H1 (cell line): ENCODE measurements around the gene CTNND2.

Experiments
- GABPA ChIP-seq: IDR thresholded peaks from 2 replicates; pipeline ENCODE4 v1.6.1; 2011; ENCODE audit warnings: mild to moderate bottlenecking, low read length, moderate library complexity, borderline replicate concordance; ENCODE audit not compliant: insufficient read depth
- RFX5 ChIP-seq: IDR thresholded peaks from 2 replicates; pipeline ENCODE4 v1.6.1; 2011; ENCODE audit warnings: low read depth, low read length, improper control_type of control experiment, borderline replicate concordance
- TEAD4 ChIP-seq: IDR thresholded peaks from 2 replicates; pipeline ENCODE4 v1.6.1; 2012; ENCODE audit warnings: low read depth, low read length, inconsistent platforms, mixed read lengths
- TF ChIP-seq, protein P1 (sequence below), 3 experiments: IDR thresholded peaks; 1 replicate in 2 of 3; 2 replicates in 1 of 3; pipeline versions ENCODE4 v1.5.1 to v1.6.1; 2011; ENCODE audit warnings: low read length in 3 of 3, mild to moderate bottlenecking in 3 of 3, inconsistent platforms in 2 of 3, low read depth in 1 of 3, moderate library complexity in 1 of 3; ENCODE audit not compliant: insufficient read depth in 1 of 3; ENCODE audit errors: control extremely low read depth in 1 of 3

DNA sequence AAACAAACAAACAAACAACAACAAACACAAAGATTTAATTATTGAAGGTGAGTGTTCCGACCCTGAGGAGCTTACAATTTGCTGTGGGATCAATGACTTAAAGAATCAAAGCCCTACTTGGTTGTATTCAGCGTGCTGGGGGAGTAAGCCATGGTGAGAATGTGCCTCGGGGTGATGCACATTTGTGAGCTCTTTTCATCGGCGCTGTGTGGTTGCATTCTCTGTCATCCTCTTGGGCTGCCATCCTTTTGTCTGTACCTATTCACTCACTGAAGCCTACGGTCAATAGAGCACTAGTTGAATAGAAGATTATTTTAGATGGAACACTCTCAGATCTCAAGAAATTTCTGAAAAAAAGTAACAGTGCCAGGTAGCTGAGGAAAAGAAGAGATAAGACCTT lies 203.9 kb downstream of the CTNND2 start:
- no peak for TF ChIP-seq GABPA
- TF ChIP-seq, protein P1, sequence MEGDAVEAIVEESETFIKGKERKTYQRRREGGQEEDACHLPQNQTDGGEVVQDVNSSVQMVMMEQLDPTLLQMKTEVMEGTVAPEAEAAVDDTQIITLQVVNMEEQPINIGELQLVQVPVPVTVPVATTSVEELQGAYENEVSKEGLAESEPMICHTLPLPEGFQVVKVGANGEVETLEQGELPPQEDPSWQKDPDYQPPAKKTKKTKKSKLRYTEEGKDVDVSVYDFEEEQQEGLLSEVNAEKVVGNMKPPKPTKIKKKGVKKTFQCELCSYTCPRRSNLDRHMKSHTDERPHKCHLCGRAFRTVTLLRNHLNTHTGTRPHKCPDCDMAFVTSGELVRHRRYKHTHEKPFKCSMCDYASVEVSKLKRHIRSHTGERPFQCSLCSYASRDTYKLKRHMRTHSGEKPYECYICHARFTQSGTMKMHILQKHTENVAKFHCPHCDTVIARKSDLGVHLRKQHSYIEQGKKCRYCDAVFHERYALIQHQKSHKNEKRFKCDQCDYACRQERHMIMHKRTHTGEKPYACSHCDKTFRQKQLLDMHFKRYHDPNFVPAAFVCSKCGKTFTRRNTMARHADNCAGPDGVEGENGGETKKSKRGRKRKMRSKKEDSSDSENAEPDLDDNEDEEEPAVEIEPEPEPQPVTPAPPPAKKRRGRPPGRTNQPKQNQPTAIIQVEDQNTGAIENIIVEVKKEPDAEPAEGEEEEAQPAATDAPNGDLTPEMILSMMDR (IDR thresholded peaks at IDR 0.05; ENCODE audit: control extremely low read depth in 1 of 3, insufficient read depth in 1 of 3, low read depth in 1 of 3, low read length in 3 of 3), result no peak
- no peak for TF ChIP-seq RFX5
- TF ChIP-seq TEAD4, result no peak
